22Rv1 (cell line): ENCODE data around the gene RIN1.
"Not testable (repeated sequence)": the region's sequence is repeated elsewhere in the genome, so short reads cannot be mapped to it uniquely, and the experiment has no call there.

ENCODE experiments used
- CTCF ChIP-seq: fragments of 450-650 bp; IDR thresholded peaks from 2 replicates; pipeline ENCODE4 v1.5.1; 2017; ENCODE audit warnings: mild to moderate bottlenecking
- ZFX ChIP-seq: fragments of 450-650 bp; IDR thresholded peaks from 2 replicates; pipeline ENCODE4 v1.6.1; 2017; ENCODE audit warnings: antibody characterized with exemption, borderline replicate concordance

GRCh38 chr11:66350560-66351235 is 14.5 kb upstream of the RIN1 start:
- not testable (repeated sequence) for TF ChIP-seq CTCF, ZFX
